GM19468 (cell line): ENCODE results near the gene NOP53.
"Not testable (repeated sequence)": the region's sequence is repeated elsewhere in the genome, so short reads cannot be mapped to it uniquely, and the experiment has no call there.

ENCODE experiments used
- ATAC-seq: cut with Tn5 transposase; IDR thresholded peaks from one replicate; pipeline ENCODE4 v1.9.1; 2021; ENCODE audit warnings: mild to moderate bottlenecking, moderate library complexity, moderate number of reproducible peaks; ENCODE audit not compliant: unreplicated experiment; ENCODE audit errors: extremely low read depth

NOP53 gene

DNA sequence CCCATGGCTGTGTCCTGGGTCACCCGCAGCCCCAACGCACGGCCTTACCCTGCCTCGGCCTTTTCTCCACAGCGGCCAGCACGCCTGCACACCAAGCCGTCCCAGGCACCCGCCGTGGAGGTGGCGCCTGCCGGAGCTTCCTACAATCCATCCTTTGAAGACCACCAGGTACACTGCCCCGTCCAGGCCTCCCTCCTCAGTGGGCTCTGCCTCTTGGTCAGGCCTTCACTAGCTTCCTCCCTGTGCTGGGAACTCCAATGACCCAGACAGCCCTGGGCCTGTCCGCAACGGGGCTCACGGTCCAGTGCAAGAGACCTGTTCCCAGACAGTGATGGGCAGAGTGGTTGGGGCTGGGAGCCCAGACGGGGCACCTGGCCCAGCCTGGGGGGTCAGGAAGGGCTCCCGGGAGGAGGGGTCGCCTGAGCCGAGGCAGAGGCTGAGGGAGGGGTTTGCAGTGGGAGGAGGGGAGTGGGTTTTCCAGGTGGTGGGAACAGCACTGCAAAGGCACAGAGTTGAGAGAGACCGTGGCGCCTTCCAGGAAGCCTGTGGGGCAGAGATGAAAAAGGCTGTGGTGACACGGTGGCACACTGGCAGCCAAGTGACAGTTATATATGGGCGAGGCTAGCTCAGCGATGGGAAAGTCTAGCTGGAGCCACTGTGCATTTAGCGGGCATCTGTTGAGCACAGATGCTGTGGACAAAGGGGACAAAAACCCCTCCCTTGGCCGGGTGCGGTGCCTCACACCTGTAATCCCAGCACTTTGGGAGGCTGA, 7.3 kb downstream of the NOP53 start:
- ATAC-seq = no peak

DNA sequence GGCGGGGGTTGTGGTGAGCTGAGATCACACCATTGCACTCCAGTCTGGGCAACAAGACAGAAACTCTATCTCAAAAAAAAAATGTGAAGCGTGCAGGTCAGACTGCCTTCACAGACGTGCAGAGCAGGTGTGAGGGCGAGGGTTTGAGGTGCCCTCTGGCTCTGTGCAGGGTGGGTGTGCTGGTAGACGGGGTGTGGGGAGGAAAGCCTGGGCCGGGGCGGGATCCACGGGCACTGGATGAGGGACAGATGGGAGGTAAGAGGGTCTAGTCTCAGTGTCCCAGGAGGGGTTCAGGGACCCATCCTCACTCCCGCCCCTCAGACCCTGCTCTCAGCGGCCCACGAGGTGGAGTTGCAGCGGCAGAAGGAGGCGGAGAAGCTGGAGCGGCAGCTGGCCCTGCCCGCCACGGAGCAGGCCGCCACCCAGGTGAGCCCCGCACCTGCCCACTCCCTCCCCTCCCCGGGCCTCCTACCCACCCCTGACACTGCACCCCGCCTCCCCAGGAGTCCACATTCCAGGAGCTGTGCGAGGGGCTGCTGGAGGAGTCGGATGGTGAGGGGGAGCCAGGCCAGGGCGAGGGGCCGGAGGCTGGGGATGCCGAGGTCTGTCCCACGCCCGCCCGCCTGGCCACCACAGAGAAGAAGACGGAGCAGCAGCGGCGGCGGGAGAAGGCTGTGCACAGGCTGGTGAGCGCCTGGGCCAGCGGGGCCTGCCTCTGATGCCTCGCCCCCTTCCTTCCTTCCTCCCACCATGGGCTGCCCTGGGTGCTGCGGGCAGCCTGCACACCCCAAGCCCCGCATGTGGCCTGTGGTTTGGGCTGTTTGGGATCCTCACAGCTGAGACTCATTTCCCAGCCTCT, 9.1 kb downstream of the NOP53 start:
- ATAC-seq = no peak

DNA sequence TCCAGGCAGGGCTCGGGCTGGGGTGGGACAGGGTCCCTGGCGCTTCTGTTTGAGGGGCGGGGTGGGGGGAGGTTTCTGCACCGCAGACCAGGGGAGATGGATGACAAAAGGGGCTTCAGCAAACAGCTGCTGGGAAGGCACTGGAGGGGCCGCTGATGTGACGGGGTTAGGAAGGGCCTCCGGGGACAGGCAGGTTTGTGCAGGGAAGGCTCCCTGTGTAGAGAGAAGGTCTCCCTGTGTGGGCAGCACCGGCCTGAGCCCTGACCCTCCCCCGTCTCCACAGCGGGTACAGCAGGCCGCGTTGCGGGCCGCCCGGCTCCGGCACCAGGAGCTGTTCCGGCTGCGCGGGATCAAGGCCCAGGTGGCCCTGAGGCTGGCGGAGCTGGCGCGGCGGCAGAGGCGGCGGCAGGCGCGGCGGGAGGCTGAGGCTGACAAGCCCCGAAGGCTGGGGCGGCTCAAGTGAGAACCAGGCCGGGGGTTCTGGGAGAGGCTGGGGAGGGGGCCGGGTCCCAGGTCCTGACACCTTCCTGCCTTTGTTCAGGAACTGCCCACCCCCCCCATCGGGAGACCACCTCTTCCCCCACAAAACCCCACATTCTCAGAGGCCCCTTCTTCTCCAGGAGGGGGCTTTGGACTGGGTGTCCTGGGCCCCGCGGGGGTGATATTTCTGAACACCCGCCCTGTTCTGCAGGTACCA, 9.9 kb downstream of the NOP53 start:
- ATAC-seq = no peak

DNA sequence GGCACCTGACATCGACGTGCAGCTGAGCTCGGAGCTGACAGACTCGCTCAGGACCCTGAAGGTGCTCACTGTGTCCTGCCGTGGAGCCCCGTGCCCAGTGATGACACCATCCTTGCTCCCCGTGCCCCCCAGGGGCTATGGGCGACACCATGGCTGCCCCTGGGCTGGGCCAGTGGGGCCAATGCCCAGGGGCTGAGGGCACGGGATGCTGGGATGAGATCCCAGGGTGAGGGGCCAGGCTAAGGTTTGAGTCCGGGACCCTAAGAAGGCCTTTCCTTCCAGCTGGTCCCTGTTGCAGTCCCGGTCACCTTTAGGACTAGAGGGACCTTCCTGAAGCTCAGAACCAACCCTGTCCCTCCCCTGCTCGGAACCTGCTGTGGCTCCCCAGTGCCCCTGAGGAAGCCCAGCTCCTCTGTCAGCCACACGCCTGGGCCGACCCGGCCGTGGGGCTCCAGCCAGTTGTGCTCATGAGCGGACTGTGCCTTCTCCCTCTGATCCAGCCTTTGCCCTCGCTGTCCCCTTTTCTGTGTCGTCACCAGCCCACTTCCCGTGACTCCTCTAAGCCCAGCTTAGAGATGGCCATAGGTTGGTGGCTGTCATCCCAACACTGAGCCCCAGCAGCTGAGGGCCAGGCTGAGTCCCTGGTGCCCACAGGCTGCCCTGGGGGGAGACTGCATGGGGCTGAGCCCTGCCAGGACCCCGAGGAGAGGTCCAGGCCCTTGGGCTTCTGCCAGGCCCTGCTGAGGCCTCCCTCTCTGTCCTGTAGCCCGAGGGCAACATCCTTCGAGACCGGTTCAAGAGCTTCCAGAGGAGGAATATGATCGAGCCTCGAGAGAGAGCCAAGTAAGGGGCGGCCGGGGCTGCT, 10.6 kb downstream of the NOP53 start:
- ATAC-seq = no peak

DNA sequence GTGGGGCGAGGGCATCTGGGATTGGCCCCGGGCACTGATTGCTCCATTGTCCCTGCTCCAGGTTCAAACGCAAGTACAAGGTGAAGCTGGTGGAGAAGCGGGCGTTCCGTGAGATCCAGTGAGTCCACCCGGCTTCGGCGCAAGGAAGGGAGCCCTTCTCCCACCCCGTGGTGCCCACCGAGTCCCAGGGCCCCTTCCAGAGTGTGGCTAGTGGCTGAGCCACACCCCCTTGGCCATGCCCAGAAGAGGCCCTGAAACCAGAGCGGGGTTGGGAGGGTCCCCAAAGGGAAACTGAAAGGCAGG, 11.2 kb downstream of the NOP53 start:
- ATAC-seq = no peak

DNA sequence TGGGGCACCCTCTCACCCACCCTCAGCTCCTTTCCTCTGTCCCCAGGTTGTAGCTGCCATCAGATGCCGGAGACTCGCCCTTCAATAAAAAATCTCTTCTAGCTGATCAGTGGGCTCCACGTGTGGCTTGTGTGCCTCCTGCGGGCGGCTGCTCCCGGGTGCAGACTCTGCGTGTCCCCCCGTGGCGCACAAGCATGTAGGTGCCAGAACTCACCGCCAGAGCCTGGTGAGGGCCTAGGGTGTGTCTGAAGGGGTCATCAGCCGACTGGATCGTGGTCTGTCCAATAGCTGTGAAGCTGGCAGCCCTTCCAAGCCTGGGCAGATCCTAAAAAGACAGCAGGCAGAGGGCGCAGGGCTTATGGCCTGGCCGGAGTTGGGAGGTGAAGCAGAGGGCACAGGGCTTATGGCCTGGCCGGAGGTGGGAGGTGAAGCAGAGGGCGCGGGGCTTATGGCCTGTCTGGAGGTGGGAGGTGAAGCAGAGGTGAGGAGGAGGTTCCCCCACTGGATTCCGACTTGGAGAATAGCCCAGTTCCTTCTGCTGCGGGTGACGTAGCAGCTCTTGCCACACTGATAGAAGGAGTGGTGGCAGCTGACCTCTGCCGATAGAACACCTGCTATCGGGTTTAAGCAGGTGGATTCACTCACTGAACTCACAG, 11.7 kb downstream of the NOP53 start:
- ATAC-seq = no peak

DNA sequence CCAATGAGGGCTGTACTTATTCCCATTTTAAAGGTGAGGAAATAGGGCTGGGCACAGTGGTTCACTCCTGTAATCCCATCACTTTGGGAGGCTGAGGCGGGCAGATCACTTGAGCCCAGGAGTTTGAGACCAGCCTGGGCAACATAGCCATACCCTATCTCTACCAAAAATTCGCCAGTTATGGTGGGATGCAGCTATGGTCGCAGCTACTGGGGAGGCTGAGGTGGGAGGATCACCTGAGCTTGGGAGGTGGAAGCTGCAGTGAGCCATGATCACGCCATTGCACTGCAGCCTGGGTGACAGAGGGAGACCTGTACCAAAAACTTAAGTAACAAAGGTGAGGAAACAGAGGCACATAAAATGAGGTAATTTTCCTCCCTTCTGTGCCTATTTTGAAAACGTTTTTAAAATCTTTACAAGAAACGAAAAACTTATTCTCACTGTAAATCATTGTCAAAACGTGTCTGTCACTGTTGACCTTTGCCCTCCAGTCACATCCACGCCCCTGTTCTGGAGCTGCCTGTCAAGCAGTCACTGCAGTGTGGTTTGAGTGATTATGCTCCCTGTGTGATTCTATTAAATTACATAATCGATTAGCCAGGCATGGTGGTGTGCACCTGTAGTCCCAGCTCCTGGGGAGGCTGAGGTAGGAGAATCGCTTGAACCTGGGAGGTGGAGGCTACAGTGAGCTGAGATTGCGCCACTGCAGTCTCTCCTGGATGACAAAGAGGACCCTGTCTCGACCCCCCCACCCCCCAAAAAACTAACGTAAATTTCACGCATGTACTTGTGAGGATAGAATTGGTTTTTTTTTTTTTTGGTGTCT, 12.5 kb downstream of the NOP53 start:
- ATAC-seq = no peak

DNA sequence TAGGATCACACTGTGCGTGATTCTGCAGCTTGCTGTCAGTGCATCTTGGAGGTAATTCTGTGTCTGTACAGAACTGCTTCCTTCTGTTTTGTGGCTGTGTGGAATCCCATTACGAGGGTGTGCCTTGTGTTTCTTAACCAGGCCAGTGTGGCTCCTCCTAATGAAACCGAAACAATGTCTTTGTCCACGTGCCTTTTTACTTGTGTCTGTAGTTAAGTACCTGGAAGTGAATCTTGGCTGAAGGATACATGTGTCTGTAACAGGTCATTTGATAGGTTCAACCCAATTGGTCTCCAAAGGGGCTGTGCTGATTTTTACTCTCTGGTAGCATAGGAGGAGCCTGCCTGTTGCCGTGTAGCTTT, 13.1 kb downstream of the NOP53 start:
- ATAC-seq = no peak

DNA sequence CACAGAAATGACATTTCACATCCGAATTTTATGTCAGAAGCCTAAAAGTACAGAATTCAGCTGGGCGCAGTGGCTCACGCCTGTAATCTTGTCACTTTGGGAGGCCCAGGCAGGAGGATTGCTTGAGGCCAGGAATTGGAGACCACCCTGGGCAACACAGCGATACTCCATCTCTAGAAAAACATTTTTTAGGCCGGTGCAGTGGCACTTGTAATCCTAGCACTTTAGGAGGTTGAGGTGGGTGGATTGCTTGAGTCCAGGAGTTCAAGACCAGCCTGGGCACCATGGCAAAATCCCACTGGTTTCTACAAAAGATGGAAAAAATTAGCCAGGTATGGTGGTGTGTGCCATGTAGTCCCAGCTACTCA, 15.3 kb downstream of the NOP53 start:
- ATAC-seq = no peak

DNA sequence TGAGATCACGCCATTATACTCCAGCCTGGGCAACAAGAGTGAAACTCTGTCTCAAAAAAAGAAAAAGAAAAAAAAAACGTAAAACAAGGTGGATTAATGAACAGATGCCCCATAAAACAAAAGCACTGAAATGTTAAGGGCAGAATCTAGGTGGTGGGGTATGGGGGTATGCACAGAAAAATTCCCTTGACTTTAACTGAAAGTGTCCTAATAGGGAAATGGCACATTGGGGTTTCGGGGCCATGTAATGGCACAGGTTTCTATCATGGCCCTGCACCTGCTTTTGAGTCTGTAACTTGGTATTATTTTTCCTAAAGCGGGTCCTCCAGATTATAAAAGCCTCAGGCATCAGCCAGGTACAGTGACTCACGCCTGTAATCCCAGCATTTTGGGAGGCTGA, 16.2 kb downstream of the NOP53 start:
- no peak for ATAC-seq

DNA sequence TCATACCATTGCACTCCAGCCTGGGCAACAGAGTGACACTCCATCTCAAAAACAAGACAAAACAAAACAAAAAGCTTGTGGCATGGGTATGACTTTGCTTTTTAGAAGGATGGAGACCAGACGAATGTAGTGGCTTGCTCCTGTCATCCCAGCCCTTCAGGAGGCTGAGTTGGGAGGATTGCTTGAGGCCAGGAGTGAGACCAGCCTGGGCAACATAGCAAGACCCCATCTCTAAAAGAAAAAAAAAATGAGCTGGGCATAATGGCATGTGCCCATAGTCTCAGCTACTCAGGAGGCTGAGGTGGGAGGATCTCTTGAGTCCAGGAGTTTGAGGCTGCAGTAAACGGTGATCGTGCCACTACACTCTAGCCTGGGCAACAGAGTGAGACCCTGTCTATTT, 16.8 kb downstream of the NOP53 start:
- no peak for ATAC-seq

DNA sequence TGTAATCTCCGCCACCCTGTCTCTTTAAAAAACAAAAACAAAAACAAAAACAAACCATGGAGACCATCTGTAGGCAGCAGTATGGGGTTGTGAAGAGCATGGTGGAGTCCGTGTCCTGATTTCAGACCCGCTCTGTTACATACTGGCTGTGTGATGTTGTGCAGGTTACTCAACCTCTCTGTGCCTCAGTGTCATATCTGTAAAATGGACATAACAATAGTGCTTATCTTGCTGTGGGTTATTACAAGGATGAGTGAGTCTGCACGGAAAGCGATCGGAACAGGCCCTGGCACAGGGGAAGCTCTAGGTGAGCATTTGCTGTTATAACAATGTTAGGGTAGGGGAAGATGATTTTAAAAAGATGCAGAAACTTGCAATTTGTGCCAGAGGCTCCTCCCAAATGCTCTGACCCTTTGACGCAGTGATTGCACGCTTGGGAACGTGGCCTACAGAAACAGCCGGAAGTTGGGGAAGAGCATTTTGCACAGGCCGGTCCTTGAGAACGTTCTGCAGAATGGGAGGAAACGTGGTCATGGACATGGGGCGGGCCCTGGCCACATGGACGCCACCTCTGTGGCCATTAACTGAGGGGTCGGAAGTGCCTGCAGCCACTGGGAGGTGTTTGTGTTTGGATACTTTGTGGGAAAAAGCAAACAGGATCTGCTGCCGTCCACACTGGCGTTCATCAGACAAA, 17.4 kb downstream of the NOP53 start:
- ATAC-seq = no peak

DNA sequence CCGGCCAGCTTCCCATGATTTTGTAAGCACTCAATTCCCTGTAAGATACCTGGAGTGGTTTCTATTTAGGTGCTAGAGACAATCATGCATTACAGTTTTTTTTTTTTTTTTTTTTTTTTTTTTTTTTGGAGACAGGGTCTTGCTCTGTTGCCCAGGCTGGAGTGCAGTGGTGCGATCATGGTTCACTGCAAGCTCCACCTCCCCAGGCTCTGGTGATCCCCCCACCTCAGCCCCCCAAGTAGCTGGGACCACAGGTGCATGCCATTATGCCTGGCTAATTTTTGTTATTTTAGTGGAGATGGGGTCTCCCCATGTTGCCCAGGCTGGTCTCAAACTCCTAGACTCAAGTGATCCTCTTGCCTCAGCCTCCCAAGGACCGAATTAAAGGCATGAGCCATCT, 19.4 kb downstream of the NOP53 start:
- ATAC-seq = not testable (repeated sequence)

DNA sequence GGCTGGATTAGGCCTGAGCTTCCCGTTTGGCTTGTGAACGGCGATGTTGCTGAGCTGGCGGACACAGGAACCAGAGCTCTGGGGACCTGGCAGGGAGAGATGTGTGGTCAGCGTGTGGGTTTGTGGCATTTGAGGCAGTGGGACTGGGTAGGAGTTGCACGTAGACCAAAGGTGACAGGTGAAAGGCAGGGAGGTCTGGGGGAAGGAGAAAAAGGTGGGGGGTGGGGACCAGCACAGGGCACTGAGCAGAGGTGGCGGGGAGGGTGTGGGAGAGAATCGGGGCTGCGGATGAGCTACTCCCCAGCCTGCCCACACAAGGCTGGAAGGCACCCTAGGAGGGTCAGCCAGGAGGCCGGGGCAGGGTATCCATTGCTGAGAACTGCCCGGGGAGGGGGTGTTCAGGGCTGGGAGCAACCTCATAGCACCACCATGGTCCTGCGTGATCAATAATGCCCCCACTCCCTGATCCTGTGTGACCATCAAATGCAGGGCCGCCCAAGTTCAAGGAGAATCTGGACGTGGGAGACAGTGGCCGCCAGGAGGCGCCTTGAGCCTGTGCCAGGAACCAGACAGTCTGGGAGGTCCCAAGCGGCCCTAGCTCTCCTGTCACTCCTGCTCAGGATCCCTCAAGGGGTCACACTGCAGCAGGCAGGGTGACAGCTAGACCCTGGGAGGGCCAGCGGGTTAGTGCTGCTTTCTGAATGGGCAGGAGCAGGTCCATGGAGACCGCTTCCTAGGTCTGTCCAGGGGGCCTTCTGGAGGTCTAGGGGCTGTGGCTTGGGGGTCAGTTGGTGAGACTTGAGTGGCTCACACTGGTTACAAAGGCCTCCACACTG, 20.4 kb downstream of the NOP53 start:
- no peak for ATAC-seq

DNA sequence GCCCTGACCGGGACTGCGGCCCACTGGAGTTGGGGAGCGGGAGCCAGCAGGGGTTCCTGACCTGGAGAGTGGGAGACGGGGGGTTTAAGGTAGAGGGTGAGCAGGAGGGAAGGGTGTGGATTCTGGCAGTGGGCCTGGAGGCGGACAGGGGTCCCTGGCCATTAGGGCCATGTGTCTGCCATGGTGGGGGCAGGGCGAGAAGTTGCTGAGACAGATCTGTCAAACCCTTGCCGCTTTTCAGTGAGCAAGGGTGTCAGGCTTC, 20.9 kb downstream of the NOP53 start:
- ATAC-seq = no peak

DNA sequence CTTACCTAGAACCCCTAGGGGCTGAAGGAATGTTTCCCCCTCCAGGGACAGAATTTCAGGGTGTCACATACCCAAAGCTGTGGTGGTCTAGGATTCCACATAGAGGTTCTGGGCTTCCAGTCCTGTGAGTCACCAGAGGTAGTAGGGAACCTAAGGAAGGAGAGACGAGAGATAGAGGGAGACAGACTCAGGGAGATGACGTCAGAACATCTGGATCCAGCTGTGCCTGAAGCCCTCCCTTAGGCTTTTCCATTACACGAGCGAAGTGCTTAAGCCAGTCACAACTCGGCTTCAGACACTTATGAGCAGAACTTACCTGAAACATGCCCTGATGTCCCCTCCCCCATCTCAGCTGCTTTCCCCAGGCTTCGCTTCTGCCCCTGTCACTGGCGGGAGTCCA, 21.3 kb downstream of the NOP53 start:
- ATAC-seq = no peak

DNA sequence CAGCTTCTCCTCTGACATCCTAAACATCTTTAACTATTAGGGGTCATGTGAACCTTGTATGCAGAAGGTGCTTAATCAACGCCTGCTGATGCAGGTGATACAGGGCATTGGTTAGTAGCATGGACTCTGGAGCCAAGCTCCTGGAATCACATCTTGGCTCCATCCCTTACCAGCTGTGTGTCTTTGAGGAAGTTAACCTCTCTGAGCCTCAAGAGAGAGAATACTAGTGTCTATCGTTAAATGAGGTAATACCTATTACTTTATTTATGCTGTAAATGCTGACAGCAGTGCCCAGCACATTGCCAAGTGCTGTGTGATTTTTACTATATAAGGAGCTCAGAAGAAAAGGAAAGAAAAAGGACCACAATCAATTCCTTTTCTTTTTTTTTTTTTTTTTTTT, 22.0 kb downstream of the NOP53 start:
- ATAC-seq = no peak

DNA sequence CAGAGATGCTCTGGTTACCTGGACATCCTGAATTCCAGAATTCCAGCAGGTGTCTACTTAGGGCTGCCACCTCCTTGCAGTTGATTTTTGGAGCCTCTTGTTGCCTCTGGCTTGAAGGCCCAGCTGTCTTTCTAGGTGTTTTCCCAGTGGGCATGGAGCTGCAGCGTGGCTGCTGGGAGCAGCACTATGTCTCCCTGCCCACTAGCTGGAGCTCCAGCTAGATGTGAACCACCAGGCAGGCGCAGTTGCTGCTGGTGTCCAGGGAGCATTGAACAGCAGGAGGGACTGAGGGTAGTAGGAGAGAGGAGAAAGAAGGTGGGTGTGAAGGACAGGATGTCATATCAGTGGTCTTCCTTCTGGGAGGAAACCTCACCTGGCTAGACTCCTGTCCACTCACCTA, 23.3 kb downstream of the NOP53 start:
- ATAC-seq = no peak
